ENCODE data around the gene TACR1.

DNA sequence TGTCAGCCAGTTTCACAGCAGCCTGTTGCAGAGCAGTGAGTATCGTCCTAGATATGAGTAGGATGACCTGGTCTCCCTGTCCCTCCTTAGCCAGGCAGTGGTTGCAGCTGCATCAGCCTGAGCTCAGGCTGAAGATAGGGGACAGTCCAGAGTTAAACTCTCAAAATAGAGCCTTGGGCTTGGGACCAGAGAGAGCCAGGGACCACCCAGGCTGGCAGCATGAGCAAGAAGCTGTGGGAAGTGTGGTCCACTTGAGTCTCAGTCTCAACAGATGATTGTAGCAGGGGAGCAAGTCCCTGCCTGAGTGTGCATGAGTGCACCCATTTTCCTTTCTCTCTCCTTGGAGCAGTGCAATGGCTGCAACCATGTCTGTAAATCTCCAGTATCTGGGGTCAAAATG lies 38.0 kb upstream of the TACR1 start:
- TF ChIP-seq POLR2A (IDR thresholded peaks at IDR 0.05) (no peak), EP300 (IDR thresholded peaks at IDR 0.05) (no peak), POLR2AphosphoS5 (IDR thresholded peaks at IDR 0.05) (no peak)
- TF ChIP-seq, protein P1, sequence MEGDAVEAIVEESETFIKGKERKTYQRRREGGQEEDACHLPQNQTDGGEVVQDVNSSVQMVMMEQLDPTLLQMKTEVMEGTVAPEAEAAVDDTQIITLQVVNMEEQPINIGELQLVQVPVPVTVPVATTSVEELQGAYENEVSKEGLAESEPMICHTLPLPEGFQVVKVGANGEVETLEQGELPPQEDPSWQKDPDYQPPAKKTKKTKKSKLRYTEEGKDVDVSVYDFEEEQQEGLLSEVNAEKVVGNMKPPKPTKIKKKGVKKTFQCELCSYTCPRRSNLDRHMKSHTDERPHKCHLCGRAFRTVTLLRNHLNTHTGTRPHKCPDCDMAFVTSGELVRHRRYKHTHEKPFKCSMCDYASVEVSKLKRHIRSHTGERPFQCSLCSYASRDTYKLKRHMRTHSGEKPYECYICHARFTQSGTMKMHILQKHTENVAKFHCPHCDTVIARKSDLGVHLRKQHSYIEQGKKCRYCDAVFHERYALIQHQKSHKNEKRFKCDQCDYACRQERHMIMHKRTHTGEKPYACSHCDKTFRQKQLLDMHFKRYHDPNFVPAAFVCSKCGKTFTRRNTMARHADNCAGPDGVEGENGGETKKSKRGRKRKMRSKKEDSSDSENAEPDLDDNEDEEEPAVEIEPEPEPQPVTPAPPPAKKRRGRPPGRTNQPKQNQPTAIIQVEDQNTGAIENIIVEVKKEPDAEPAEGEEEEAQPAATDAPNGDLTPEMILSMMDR (IDR thresholded peaks at IDR 0.05): no peak
